Endodermal cell (in vitro differentiated cells): ENCODE results near the gene METTL24. TPM values are rescaled to one million over a fixed set of nuclear protein-coding genes. Genes with fewer than 3 reads are reported as not detected.

Experiments used
- DNase-seq: peaks from one replicate; pipeline ENCODE4 v3.0.0-alpha.2; 2017
- H3K27ac ChIP-seq: 2 replicates; pipeline ENCODE4 v1.5.1; 2013; ENCODE audit warnings: mild to moderate bottlenecking, low read depth, low read length, moderate library complexity
- H3K27me3 ChIP-seq: 2 replicates; pipeline ENCODE4 v1.6.1; 2013; ENCODE audit warnings: mild to moderate bottlenecking, low read length, moderate library complexity; ENCODE audit not compliant: insufficient read depth, control insufficient read depth, poor library complexity, severe bottlenecking
- H3K36me3 ChIP-seq: 2 replicates; pipeline ENCODE4 v1.7.0; 2013; ENCODE audit warnings: mild to moderate bottlenecking, low read length, moderate library complexity; ENCODE audit not compliant: control insufficient read depth, insufficient read depth
- H3K4me1 ChIP-seq: one replicate; pipeline ENCODE4 v1.7.0; 2013; ENCODE audit warnings: low read length; ENCODE audit not compliant: control insufficient read depth, insufficient read depth
- H3K4me3 ChIP-seq: 2 replicates; pipeline ENCODE4 v1.5.1; 2013; ENCODE audit warnings: mild to moderate bottlenecking, low read length, moderate library complexity
- H3K9ac ChIP-seq: 2 replicates; pipeline ENCODE4 v1.6.1; 2013; ENCODE audit warnings: mild to moderate bottlenecking, low read length, moderate library complexity; ENCODE audit not compliant: poor library complexity, severe bottlenecking; ENCODE audit errors: extremely low read depth
- H3K9me3 ChIP-seq: 2 replicates; pipeline ENCODE4 v1.6.1; 2013; ENCODE audit warnings: mild to moderate bottlenecking, low read length, moderate library complexity; ENCODE audit not compliant: control insufficient read depth
- H3K27ac Mint-ChIP-seq: 2 replicates; pipeline ENCODE4 v1.8.0; 2020; ENCODE audit warnings: mixed read lengths
- H3K27me3 Mint-ChIP-seq: 2 replicates; pipeline ENCODE4 v1.8.0; 2021; ENCODE audit warnings: mild to moderate bottlenecking, mixed read lengths; ENCODE audit not compliant: insufficient read depth
- H3K36me3 Mint-ChIP-seq: 2 replicates; pipeline ENCODE4 v1.8.0; 2020; ENCODE audit warnings: low read depth, mixed read lengths
- H3K4me1 Mint-ChIP-seq: 2 replicates; pipeline ENCODE4 v1.8.0; 2020; ENCODE audit warnings: mixed read lengths
- H3K4me3 Mint-ChIP-seq: 2 replicates; pipeline ENCODE4 v1.8.0; 2020; ENCODE audit warnings: mild to moderate bottlenecking, moderate library complexity, mixed read lengths
- H3K9me3 Mint-ChIP-seq: 2 replicates; pipeline ENCODE4 v1.8.0; 2020; ENCODE audit warnings: mild to moderate bottlenecking, mixed read lengths
- CTCF ChIP-seq: fragments of 200-600 bp; sonication (generic); conservative IDR thresholded peaks from 2 replicates; pipeline ENCODE4 v1.5.0; 2021; ENCODE audit warnings: antibody characterized with exemption, mild to moderate bottlenecking
- WGBS, 2 experiments: methylation state at CpG; one replicate each; pipeline versions ENCODE4 v1.1.5 to v1.1.7; 2013; ENCODE audit warnings: missing lambda C conversion rate in 2 of 2, mixed read lengths in 1 of 2; ENCODE audit not compliant: insufficient coverage in 1 of 2, insufficient read length in 1 of 2; 5-methylcytosine and 5-hydroxymethylcytosine counted together
- total RNA-seq, 2 donors: library from RNA; stranded (reverse); fragmentation: NEBNext Ultra II Directional in 1 of 2; extraction: Animal tissue kit (Norgen Biotek cat#: 25700) in 1 of 2; gene quantifications; 2 replicates in 1 of 2; 3 replicates in 1 of 2; pipeline ENCODE4 v1.2.1, GENCODE V29; 2021

METTL24 gene
- total RNA-seq, 2 donors from 2014 or later = 0.24 to 1.3 TPM

DNA sequence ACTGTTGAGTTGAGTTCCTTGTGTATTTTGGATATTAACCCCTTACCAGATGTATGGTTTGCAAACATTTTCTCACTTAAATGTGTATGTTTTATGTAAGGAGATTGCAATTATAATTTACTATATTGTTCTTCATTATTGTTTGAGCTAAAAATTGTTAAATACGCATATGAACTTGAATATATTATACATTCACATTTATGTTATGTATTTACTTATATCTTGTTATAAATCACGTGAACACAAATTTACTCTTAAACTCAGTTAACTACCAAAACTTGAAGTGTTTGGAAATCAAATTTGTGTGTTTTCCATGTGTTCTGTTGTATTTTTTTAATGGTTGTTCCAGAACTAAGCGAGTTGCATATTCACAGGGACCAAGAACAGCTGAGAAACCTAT is 159.6 kb downstream of the METTL24 start:
- H3K4me3 Mint-ChIP-seq = no peak overlapping the region
- DNase-seq = no peak
- no peaks in the 10 kb centered on the region for H3K9me3 Mint-ChIP-seq
- Histone ChIP-seq H3K4me1 (peaks cover 17% of the 10 kb centered on the region), H3K4me3 (no peak overlapping the region), H3K27ac (no peak overlapping the region), H3K9me3 (peaks cover 9% of the 10 kb centered on the region), H3K9ac (no peak overlapping the region), H3K36me3 (peaks cover 17% of the 10 kb centered on the region), H3K27me3 (no peaks in the 10 kb centered on the region)
- H3K36me3 Mint-ChIP-seq = peaks cover 22% of the 10 kb centered on the region
- H3K27ac Mint-ChIP-seq = no peak overlapping the region
- no peaks in the 10 kb centered on the region for H3K27me3 Mint-ChIP-seq
- peaks cover 21% of the 10 kb centered on the region for H3K4me1 Mint-ChIP-seq
- TF ChIP-seq CTCF = no peak
- 80 to 89% methylated on average over 1 of the region's 3 CpGs for WGBS, 2 experiments

- H3K4me3 ChIP-seq = no peak overlapping the region
- Mint-ChIP-seq H3K4me3 (no peak overlapping the region), H3K27me3 (no peaks in the 10 kb centered on the region), H3K36me3 (peaks cover 27% of the 10 kb centered on the region), H3K4me1 (peaks cover 12% of the 10 kb centered on the region), H3K9me3 (no peaks in the 10 kb centered on the region), H3K27ac (no peak overlapping the region)
- H3K27me3 ChIP-seq = no peaks in the 10 kb centered on the region
- peaks cover 23% of the 10 kb centered on the region for H3K36me3 ChIP-seq
- TF ChIP-seq CTCF = no peak
- peaks cover 12% of the 10 kb centered on the region for H3K9me3 ChIP-seq
- H3K4me1 ChIP-seq = peaks cover 16% of the 10 kb centered on the region
- 91 to 100% methylated on average over 1 of the region's 1 CpG for WGBS, 2 experiments
- no peak for DNase-seq
- no peak overlapping the region for H3K27ac ChIP-seq
- no peak overlapping the region for H3K9ac ChIP-seq
Measured at GRCh38 chr6:110196874-110197273, 161.3 kb downstream of the METTL24 start.

GRCh38 chr6:110195639-110196038 is 162.5 kb downstream of the METTL24 start:
- Histone ChIP-seq H3K27me3 (no peaks in the 10 kb centered on the region), H3K27ac (no peak overlapping the region), H3K9me3 (peaks cover 12% of the 10 kb centered on the region), H3K4me3 (no peak overlapping the region), H3K36me3 (peaks cover 23% of the 10 kb centered on the region), H3K9ac (no peak overlapping the region), H3K4me1 (peaks cover 18% of the 10 kb centered on the region)
- no peaks in the 10 kb centered on the region for H3K27me3 Mint-ChIP-seq
- no peak for DNase-seq
- H3K4me3 Mint-ChIP-seq = no peak overlapping the region
- no peaks in the 10 kb centered on the region for H3K9me3 Mint-ChIP-seq
- peaks cover 27% of the 10 kb centered on the region for H3K36me3 Mint-ChIP-seq
- WGBS, 2 experiments = 91 to 93% methylated on average over 3 to 4 of the region's 4 CpGs
- H3K4me1 Mint-ChIP-seq = peaks cover 12% of the 10 kb centered on the region
- TF ChIP-seq CTCF = no peak
- no peak overlapping the region for H3K27ac Mint-ChIP-seq

Other genes with a start within 250 kb of the METTL24 start
- gene WASF1, start 178.7 kb downstream of the METTL24 start, total RNA-seq = 10 to 100 TPM; 31.1 to 35.3 TPM
- 10 to 100 TPM; 25.7 to 26.8 TPM for gene CDC40, start 177.9 kb downstream of the METTL24 start, total RNA-seq
- not detected for gene DDO, start 57.2 kb upstream of the METTL24 start, total RNA-seq
- not detected for gene SLC22A16, start 118.3 kb upstream of the METTL24 start, total RNA-seq